ENCODE measurements around the gene EPB41. TPM values are rescaled to one million over a fixed set of nuclear protein-coding genes. Genes with fewer than 3 reads are reported as not detected.

EPB41 gene
- total RNA-seq, 1 donor from 2014 or later = 37.6 TPM

DNA sequence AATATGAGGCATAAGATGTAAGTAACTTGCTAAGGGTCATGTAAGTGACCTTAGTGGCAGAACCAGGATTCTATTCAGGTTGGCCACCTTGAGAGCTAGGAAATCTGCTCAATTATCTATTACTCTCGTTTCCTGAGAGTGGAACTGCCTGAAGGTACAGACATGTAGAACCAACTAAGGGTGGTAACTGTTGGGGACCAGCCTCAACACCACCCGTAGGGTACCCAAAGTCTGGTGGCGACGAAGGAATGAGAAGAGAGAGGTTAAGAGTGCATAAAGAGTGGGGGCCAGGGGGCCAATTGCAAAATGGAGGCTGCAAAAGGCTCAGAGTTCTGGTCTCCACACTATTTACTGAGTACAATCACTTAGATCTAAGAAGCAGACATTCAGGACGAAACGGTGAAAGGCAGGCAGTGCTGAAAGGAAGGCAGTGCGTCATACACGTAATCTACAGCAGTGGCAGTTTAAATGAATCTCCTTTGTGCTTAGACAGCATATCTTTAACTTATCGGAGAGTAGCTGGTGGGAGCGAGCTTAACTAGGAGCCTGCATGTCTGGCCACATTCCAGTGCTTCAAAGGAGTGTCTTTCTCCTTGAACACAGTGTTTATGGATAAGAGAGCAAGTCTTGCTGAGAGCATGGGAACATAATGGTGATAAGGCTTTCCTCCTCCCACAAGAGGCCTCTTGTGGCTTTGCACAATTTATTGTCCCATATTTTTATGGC is 242.3 kb downstream of the EPB41 start:
- H3K4me3 ChIP-seq (ENCODE audit: low read length in 3 of 3) = no peak overlapping the region
- H3K27me3 ChIP-seq (ENCODE audit: control insufficient read depth in 3 of 3, insufficient read depth in 3 of 3, low read length in 3 of 3) = no peaks in the 10 kb centered on the region
- H3K4me1 ChIP-seq (ENCODE audit: control insufficient read depth in 3 of 3, insufficient read depth in 3 of 3, low read length in 3 of 3) = peaks cover 2 to 5% (median 4%) of the 10 kb centered on the region in 3 donors
- peaks cover 46 to 76% (median 60%) of the 10 kb centered on the region in 3 donors for H3K36me3 ChIP-seq (ENCODE audit: control insufficient read depth in 3 of 3, insufficient read depth in 3 of 3, low read length in 3 of 3)
- peak overlapping the region; percentile 4 for H3K27ac ChIP-seq (ENCODE audit: low read depth, low read length)
- no peaks in the 10 kb centered on the region for H3K9me3 ChIP-seq (ENCODE audit: control insufficient read depth in 3 of 3, low read length in 3 of 3)
- H3K9ac ChIP-seq (ENCODE audit: low read depth in 1 of 3, low read length in 3 of 3) = no peak overlapping the region

DNA sequence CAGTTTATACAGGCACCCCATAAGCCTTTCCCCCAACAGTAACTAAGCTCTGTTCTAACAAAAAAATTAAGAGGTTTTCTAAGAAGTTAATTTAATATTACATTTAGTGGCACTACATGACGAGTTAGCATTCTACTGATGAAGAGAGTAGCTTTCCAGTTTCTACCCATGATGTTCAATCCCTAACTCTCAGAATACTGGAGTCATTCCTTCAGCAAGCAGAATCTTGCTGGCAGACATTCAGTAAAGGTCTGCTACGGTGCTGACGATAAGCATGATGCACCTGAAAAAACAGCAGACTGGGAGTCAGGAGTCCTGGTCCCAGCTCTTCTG is 242.9 kb downstream of the EPB41 start:
- Histone ChIP-seq H3K4me3 (ENCODE audit: low read length in 3 of 3) (no peak overlapping the region), H3K27ac (ENCODE audit: low read depth, low read length) (no peak overlapping the region), H3K27me3 (ENCODE audit: control insufficient read depth in 3 of 3, insufficient read depth in 3 of 3, low read length in 3 of 3) (no peaks in the 10 kb centered on the region), H3K4me1 (ENCODE audit: control insufficient read depth in 3 of 3, insufficient read depth in 3 of 3, low read length in 3 of 3) (peaks cover 4 to 10% (median 6%) of the 10 kb centered on the region in 3 donors), H3K9me3 (ENCODE audit: control insufficient read depth in 3 of 3, low read length in 3 of 3) (no peaks in the 10 kb centered on the region), H3K36me3 (ENCODE audit: control insufficient read depth in 3 of 3, insufficient read depth in 3 of 3, low read length in 3 of 3) (peaks cover 44 to 70% (median 55%) of the 10 kb centered on the region in 3 donors), H3K9ac (ENCODE audit: low read depth in 1 of 3, low read length in 3 of 3) (no peak overlapping the region)

DNA sequence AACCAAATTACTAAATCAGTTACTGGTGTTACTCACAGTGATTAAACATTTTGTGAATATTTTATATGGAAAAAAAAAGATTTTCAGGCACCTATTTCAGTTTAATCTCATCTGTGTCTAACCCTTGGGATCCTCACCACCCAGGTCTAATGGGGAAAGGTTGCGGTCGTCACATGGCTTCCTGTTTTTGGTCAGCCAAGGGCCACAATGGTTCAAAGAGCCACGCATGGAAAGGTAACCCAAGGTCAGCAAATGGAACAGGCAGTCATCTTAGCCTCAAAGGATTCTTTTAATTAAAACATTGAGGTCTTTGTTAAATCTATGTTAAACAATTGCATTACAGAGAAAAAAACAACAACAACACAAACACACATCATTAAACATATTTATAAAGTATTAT is 245.4 kb downstream of the EPB41 start:
- peaks cover 9 to 24% (median 18%) of the 10 kb centered on the region in 3 donors for H3K4me1 ChIP-seq (ENCODE audit: control insufficient read depth in 3 of 3, insufficient read depth in 3 of 3, low read length in 3 of 3)
- H3K9ac ChIP-seq (ENCODE audit: low read depth in 1 of 3, low read length in 3 of 3) = no peak overlapping the region
- no peak overlapping the region for H3K4me3 ChIP-seq (ENCODE audit: low read length in 3 of 3)
- peaks cover 25 to 45% (median 35%) of the 10 kb centered on the region in 3 donors for H3K36me3 ChIP-seq (ENCODE audit: control insufficient read depth in 3 of 3, insufficient read depth in 3 of 3, low read length in 3 of 3)
- no peaks in the 10 kb centered on the region for H3K27me3 ChIP-seq (ENCODE audit: control insufficient read depth in 3 of 3, insufficient read depth in 3 of 3, low read length in 3 of 3)
- H3K27ac ChIP-seq (ENCODE audit: low read depth, low read length) = no peak overlapping the region
- no peaks in the 10 kb centered on the region for H3K9me3 ChIP-seq (ENCODE audit: control insufficient read depth in 3 of 3, low read length in 3 of 3)

DNA sequence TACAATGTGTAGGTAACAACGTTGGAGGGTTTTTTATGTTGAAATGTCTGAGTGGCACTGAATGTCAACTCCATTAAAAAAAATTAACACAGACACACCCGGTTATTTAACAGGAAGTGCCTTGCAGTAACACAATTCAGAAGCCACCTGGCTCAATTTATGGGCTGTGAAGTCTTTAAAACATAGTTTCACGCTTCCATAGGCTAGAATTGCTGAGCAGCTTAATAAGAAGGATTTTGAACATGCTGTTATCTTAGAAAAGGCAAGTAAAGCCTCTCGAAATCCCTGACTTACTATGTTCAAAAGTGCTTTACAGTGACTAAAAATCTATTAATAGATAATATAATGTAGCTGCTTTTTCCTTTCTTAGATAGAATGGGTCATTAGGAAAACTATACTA is 247.7 kb downstream of the EPB41 start:
- no peak overlapping the region for H3K9ac ChIP-seq (ENCODE audit: low read depth in 1 of 3, low read length in 3 of 3)
- H3K9me3 ChIP-seq (ENCODE audit: control insufficient read depth in 3 of 3, low read length in 3 of 3) = no peaks in the 10 kb centered on the region
- H3K4me3 ChIP-seq (ENCODE audit: low read length in 3 of 3) = no peak overlapping the region
- peaks cover 18 to 31% (median 21%) of the 10 kb centered on the region in 3 donors for H3K4me1 ChIP-seq (ENCODE audit: control insufficient read depth in 3 of 3, insufficient read depth in 3 of 3, low read length in 3 of 3)
- peaks cover 27 to 50% (median 40%) of the 10 kb centered on the region in 3 donors for H3K36me3 ChIP-seq (ENCODE audit: control insufficient read depth in 3 of 3, insufficient read depth in 3 of 3, low read length in 3 of 3)
- H3K27me3 ChIP-seq (ENCODE audit: control insufficient read depth in 3 of 3, insufficient read depth in 3 of 3, low read length in 3 of 3) = no peaks in the 10 kb centered on the region
- H3K27ac ChIP-seq (ENCODE audit: low read depth, low read length) = no peak overlapping the region

DNA sequence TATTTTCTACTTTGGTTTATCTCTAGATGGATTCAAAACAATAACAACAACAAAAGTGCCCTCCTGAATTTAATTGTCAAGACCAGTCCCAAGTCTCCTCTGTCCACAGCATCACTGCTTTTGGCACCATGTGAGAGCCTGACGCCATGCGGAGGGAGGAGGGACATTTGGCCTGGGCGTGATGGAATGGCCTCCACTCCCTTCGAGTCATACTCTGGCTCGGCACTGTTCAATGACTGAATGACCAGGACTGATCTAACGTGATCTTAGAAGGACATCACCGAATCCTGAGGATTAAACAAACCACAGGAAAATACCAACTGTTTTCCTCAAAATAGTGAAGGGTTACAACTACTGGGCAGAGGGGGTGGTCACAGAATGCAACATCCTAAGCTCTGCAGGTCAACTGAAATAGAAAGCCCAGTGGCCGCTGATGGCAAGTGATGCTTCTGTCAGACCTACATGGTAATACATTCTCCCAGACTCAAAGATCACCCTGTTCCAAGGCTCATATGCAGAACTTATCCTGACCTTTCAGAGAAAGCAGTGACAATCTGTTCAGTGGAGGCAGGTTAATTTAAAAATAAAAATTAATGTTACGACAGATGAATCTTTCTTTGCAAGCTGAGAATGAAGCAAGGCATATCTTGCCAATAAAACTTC is 248.2 kb downstream of the EPB41 start:
- Histone ChIP-seq H3K9me3 (ENCODE audit: control insufficient read depth in 3 of 3, low read length in 3 of 3) (no peaks in the 10 kb centered on the region), H3K4me1 (ENCODE audit: control insufficient read depth in 3 of 3, insufficient read depth in 3 of 3, low read length in 3 of 3) (peaks cover 18 to 33% (median 21%) of the 10 kb centered on the region in 3 donors), H3K9ac (ENCODE audit: low read depth in 1 of 3, low read length in 3 of 3) (no peak overlapping the region), H3K27ac (ENCODE audit: low read depth, low read length) (no peak overlapping the region), H3K36me3 (ENCODE audit: control insufficient read depth in 3 of 3, insufficient read depth in 3 of 3, low read length in 3 of 3) (peaks cover 26 to 46% (median 39%) of the 10 kb centered on the region in 3 donors), H3K27me3 (ENCODE audit: control insufficient read depth in 3 of 3, insufficient read depth in 3 of 3, low read length in 3 of 3) (no peaks in the 10 kb centered on the region), H3K4me3 (ENCODE audit: low read length in 3 of 3) (no peak overlapping the region)

DNA sequence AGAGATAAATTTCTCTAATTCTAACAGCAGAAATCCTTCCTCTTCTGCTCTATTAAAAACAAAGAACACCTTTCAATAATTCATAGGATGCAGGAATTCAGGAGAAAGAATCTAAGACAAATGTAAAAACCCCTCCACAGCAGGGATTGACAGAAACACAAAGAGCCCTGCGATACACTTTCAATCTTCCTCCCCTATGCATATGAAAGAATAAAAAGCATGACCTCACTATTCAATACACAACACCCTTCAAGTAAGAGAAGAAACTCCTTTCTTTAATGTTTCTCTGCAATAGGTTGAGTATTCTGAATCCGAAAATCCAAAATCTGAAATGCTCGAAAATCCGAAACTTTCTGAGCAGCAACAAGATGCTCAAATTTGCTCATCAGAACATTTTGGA is 250.2 kb downstream of the EPB41 start:
- no peaks in the 10 kb centered on the region for H3K9me3 ChIP-seq (ENCODE audit: control insufficient read depth in 3 of 3, low read length in 3 of 3)
- H3K9ac ChIP-seq (ENCODE audit: low read depth in 1 of 3, low read length in 3 of 3) = no peak overlapping the region
- peaks cover 14 to 31% (median 30%) of the 10 kb centered on the region in 3 donors for H3K36me3 ChIP-seq (ENCODE audit: control insufficient read depth in 3 of 3, insufficient read depth in 3 of 3, low read length in 3 of 3)
- peaks cover 18 to 33% (median 21%) of the 10 kb centered on the region in 3 donors for H3K4me1 ChIP-seq (ENCODE audit: control insufficient read depth in 3 of 3, insufficient read depth in 3 of 3, low read length in 3 of 3)
- no peak overlapping the region for H3K27ac ChIP-seq (ENCODE audit: low read depth, low read length)
- H3K4me3 ChIP-seq (ENCODE audit: low read length in 3 of 3) = no peak overlapping the region
- no peaks in the 10 kb centered on the region for H3K27me3 ChIP-seq (ENCODE audit: control insufficient read depth in 3 of 3, insufficient read depth in 3 of 3, low read length in 3 of 3)

DNA sequence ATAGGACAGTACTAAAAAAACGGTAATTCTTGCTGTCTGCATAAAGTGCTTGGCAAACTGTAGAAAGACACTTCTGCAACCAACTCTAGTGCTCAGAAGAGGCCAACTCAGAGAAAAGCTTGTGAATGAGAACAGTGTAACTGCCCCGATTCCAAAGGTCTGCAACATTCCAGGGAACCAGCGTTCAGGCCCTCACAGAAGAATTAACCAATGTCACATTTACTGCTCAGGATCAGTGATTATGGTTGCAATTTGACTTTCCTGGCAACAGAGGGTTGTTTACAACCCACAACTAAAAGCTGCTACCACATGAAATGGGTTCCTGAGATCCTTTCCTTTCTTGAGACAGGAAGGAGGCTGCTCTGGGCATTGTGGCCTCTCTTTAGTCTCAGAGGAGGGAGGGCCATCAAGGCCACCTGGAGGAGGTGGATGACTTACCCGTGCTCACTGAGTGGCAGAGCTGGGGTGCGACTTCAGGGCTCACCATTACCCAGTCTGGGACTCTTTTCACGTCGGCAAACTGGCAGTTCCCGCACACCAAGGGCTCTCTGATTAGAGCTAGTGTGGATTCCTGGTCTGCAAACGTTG is 252.0 kb downstream of the EPB41 start:
- H3K9ac ChIP-seq (ENCODE audit: low read depth in 1 of 3, low read length in 3 of 3) = peak overlapping the region in 1 of 3 donors; percentile 18
- H3K9me3 ChIP-seq (ENCODE audit: control insufficient read depth in 3 of 3, low read length in 3 of 3) = no peaks in the 10 kb centered on the region
- peaks cover 11 to 23% (median 20%) of the 10 kb centered on the region in 3 donors for H3K36me3 ChIP-seq (ENCODE audit: control insufficient read depth in 3 of 3, insufficient read depth in 3 of 3, low read length in 3 of 3)
- H3K27ac ChIP-seq (ENCODE audit: low read depth, low read length) = no peak overlapping the region
- H3K27me3 ChIP-seq (ENCODE audit: control insufficient read depth in 3 of 3, insufficient read depth in 3 of 3, low read length in 3 of 3) = no peaks in the 10 kb centered on the region
- peaks cover 29 to 45% (median 31%) of the 10 kb centered on the region in 3 donors for H3K4me1 ChIP-seq (ENCODE audit: control insufficient read depth in 3 of 3, insufficient read depth in 3 of 3, low read length in 3 of 3)
- no peak overlapping the region for H3K4me3 ChIP-seq (ENCODE audit: low read length in 3 of 3)

DNA sequence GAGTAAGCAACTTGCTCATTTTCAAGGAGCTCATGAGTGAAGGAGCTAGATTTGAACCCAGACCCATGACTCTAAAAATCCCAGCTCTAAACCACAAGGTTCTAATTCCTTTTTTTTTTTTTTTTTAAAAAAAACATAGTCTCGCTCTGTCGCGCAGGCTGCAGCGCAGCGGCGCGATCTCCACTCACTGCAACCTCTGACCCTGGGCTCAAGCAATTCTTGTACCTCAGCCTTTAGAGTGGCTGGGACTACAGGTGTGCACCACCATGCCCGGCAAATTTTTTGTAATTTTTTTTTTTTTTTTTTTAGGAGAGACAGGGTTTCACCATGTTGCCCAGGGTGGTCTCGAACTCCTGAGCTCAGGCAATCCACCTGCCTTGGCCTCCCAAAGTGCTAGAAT is 253.5 kb downstream of the EPB41 start:
- H3K4me3 ChIP-seq (ENCODE audit: low read length in 3 of 3) = no peak overlapping the region
- H3K9ac ChIP-seq (ENCODE audit: low read depth in 1 of 3, low read length in 3 of 3) = no peak overlapping the region
- H3K4me1 ChIP-seq (ENCODE audit: control insufficient read depth in 3 of 3, insufficient read depth in 3 of 3, low read length in 3 of 3) = peaks cover 17 to 43% (median 26%) of the 10 kb centered on the region in 3 donors
- no peaks in the 10 kb centered on the region for H3K9me3 ChIP-seq (ENCODE audit: control insufficient read depth in 3 of 3, low read length in 3 of 3)
- no peak overlapping the region for H3K27ac ChIP-seq (ENCODE audit: low read depth, low read length)
- H3K27me3 ChIP-seq (ENCODE audit: control insufficient read depth in 3 of 3, insufficient read depth in 3 of 3, low read length in 3 of 3) = no peaks in the 10 kb centered on the region
- H3K36me3 ChIP-seq (ENCODE audit: control insufficient read depth in 3 of 3, insufficient read depth in 3 of 3, low read length in 3 of 3) = peaks cover 11 to 25% (median 23%) of the 10 kb centered on the region in 3 donors

Data from skeletal muscle tissue (tissue), 4 donors.